Erythroblast (primary cell): ENCODE data around the gene BAIAP2.

Source experiments
- GATA1 ChIP-seq: IDR thresholded peaks from 2 replicates; pipeline ENCODE4 v1.6.1; 2011; ENCODE audit warnings: low read depth, mild to moderate bottlenecking, control low read depth, low read length, moderate library complexity
- POLR2A ChIP-seq: IDR thresholded peaks from 2 replicates; pipeline ENCODE4 v1.6.1; 2011; ENCODE audit warnings: mild to moderate bottlenecking, low read length

GRCh38 chr17:81165246-81166032 lies 130.5 kb downstream of the BAIAP2 start, which contains the start of gene PVALEF:
- TF ChIP-seq POLR2A, result no peak
- no peak for TF ChIP-seq GATA1
